ENCODE measurements around the gene PLGRKT. TPM values are rescaled to one million over a fixed set of nuclear protein-coding genes. Genes with fewer than 3 reads are reported as not detected.
A peak's percentile ranks its signal among the peaks of the same experiment; 100 is the strongest.

PLGRKT gene
- polyA plus RNA-seq, 3 donors: 4.6 to 19.7 (median 14.8) TPM

- H3K36me3 ChIP-seq (replicated peaks in 1 of 2; ENCODE audit: control insufficient read depth in 1 of 2, insufficient read depth in 2 of 2, low read length in 2 of 2): no peaks in the 10 kb centered on the region
- no peaks in the 10 kb centered on the region for H4K20me1 ChIP-seq (ENCODE audit: insufficient read depth, low read length)
- peaks cover 0 to 11% of the 10 kb centered on the region in 2 donors for H3K9me3 ChIP-seq (replicated peaks in 1 of 2; ENCODE audit: control insufficient read depth in 1 of 2, insufficient read depth in 1 of 2, low read length in 2 of 2)
- peak overlapping the region; percentile 79 for H3K4me2 ChIP-seq (replicated peaks; ENCODE audit: extremely low read depth, low read length, poor library complexity, severe bottlenecking)
- H3K4me3 Mint-ChIP-seq: peak overlapping the region; percentile 84 to 94
- 73% methylated on average over 14 of the region's 21 CpGs for WGBS (ENCODE audit: insufficient coverage)
- peak overlapping the region in 1 of 3 experiments; percentile 80 for H3K4me3 ChIP-seq (replicated peaks in 1 of 3; ENCODE audit: low read depth in 2 of 3, low read length in 3 of 3)
- H2AFZ ChIP-seq (ENCODE audit: insufficient read depth, low read depth, low read length, poor library complexity, severe bottlenecking): peak overlapping the region; percentile 85
- H3K27ac ChIP-seq (ENCODE audit: low read depth in 1 of 2, low read length in 2 of 2): peak overlapping the region; percentile 87 to 94
- peak overlapping the region; percentile 88 to 97 (median 96) for H3K27ac Mint-ChIP-seq
- intact Hi-C loops (cut with micrococcal nuclease): no loop called here
- H3K27me3 ChIP-seq (ENCODE audit: control insufficient read depth in 2 of 2, insufficient read depth in 2 of 2, low read length in 2 of 2): no peaks in the 10 kb centered on the region
- H3K9ac ChIP-seq (ENCODE audit: insufficient read depth, low read length, poor library complexity, severe bottlenecking): no peak overlapping the region
- H3K79me2 ChIP-seq (ENCODE audit: insufficient read depth, low read length): no peaks in the 10 kb centered on the region
- TF ChIP-seq CTCF (IDR thresholded peaks at IDR 0.05): no peak
- H3K36me3 Mint-ChIP-seq: peaks cover 8 to 16% of the 10 kb centered on the region in 2 donors
- peaks cover 0 to 2% (median 1%) of the 10 kb centered on the region in 3 donors for H3K27me3 Mint-ChIP-seq (ENCODE audit: low read depth in 3 of 3)
- peaks cover 2 to 9% (median 6%) of the 10 kb centered on the region in 7 donors for H3K9me3 Mint-ChIP-seq
- DNase-seq: peak in 1 of 3 donors; percentile 47
- H3K4me1 ChIP-seq (ENCODE audit: control insufficient read depth in 1 of 2, insufficient read depth in 2 of 2, low read length in 2 of 2): peaks cover 14 to 22% of the 10 kb centered on the region in 2 donors
- peaks cover 20% of the 10 kb centered on the region for H3K4me1 Mint-ChIP-seq
These were observed 807 bp upstream of the PLGRKT start for GRCh38 chr9:5438301-5439162.

GRCh38 chr9:5436441-5436840 is 1.3 kb downstream of the PLGRKT start:
- H3K9me3 ChIP-seq (replicated peaks in 1 of 2; ENCODE audit: control insufficient read depth in 1 of 2, insufficient read depth in 1 of 2, low read length in 2 of 2): peaks cover 0 to 14% of the 10 kb centered on the region in 2 donors
- H3K4me3 Mint-ChIP-seq: peak overlapping the region in 1 of 2 donors; percentile 94
- no peak overlapping the region for H3K9ac ChIP-seq (ENCODE audit: insufficient read depth, low read length, poor library complexity, severe bottlenecking)
- H3K27ac ChIP-seq (ENCODE audit: low read depth in 1 of 2, low read length in 2 of 2): no peak overlapping the region
- no peak overlapping the region for H2AFZ ChIP-seq (ENCODE audit: insufficient read depth, low read depth, low read length, poor library complexity, severe bottlenecking)
- H3K27me3 ChIP-seq (ENCODE audit: control insufficient read depth in 2 of 2, insufficient read depth in 2 of 2, low read length in 2 of 2): no peaks in the 10 kb centered on the region
- no peak for TF ChIP-seq CTCF (IDR thresholded peaks at IDR 0.05)
- intact Hi-C loops (cut with micrococcal nuclease): no loop called here
- H3K4me3 ChIP-seq (replicated peaks in 1 of 3; ENCODE audit: low read depth in 2 of 3, low read length in 3 of 3): no peak overlapping the region
- H4K20me1 ChIP-seq (ENCODE audit: insufficient read depth, low read length): no peaks in the 10 kb centered on the region
- H3K4me1 Mint-ChIP-seq: peaks cover 20% of the 10 kb centered on the region
- no peaks in the 10 kb centered on the region for H3K79me2 ChIP-seq (ENCODE audit: insufficient read depth, low read length)
- H3K27ac Mint-ChIP-seq: peak overlapping the region in 2 of 7 donors; percentile 62 to 97
- H3K36me3 ChIP-seq (replicated peaks in 1 of 2; ENCODE audit: control insufficient read depth in 1 of 2, insufficient read depth in 2 of 2, low read length in 2 of 2): no peaks in the 10 kb centered on the region
- peaks cover 14 to 28% of the 10 kb centered on the region in 2 donors for H3K36me3 Mint-ChIP-seq
- WGBS (ENCODE audit: insufficient coverage): no CpG with 5 or more reads among the region's 2 CpGs
- H3K4me2 ChIP-seq (replicated peaks; ENCODE audit: extremely low read depth, low read length, poor library complexity, severe bottlenecking): no peak overlapping the region
- H3K9me3 Mint-ChIP-seq: peaks cover 7 to 16% (median 12%) of the 10 kb centered on the region in 7 donors
- peaks cover 14 to 22% of the 10 kb centered on the region in 2 donors for H3K4me1 ChIP-seq (ENCODE audit: control insufficient read depth in 1 of 2, insufficient read depth in 2 of 2, low read length in 2 of 2)
- DNase-seq: no peak
- H3K27me3 Mint-ChIP-seq (ENCODE audit: low read depth in 3 of 3): peaks cover 0 to 1% (median 0%) of the 10 kb centered on the region in 3 donors
